ENCODE measurements around the gene TGFBR3.

TGFBR3 gene

GRCh38 chr1:91693557-91693956, 192.4 kb downstream of the TGFBR3 start:
- TF ChIP-seq POLR2AphosphoS5 (IDR thresholded peaks at IDR 0.05; ENCODE audit: low read depth, low read length) (no peak), FOXP2 (optimal IDR thresholded peaks at IDR 0.05; ENCODE audit: borderline replicate concordance, extremely low read depth, extremely low read length, insufficient read depth) (no peak), REST (IDR thresholded peaks at IDR 0.05; ENCODE audit: insufficient read depth in 1 of 2, low read depth in 2 of 2, low read length in 2 of 2) (no peak), TAF1 (IDR thresholded peaks at IDR 0.05; ENCODE audit: borderline replicate concordance, insufficient read depth, low read length) (no peak), SIN3A (IDR thresholded peaks at IDR 0.05; ENCODE audit: borderline replicate concordance, insufficient read depth, low read length) (no peak)

GRCh38 chr1:91691525-91691924, 194.4 kb downstream of the TGFBR3 start:
- TF ChIP-seq SIN3A (IDR thresholded peaks at IDR 0.05; ENCODE audit: borderline replicate concordance, insufficient read depth, low read length) (no peak), FOXP2 (optimal IDR thresholded peaks at IDR 0.05; ENCODE audit: borderline replicate concordance, extremely low read depth, extremely low read length, insufficient read depth) (no peak), TAF1 (IDR thresholded peaks at IDR 0.05; ENCODE audit: borderline replicate concordance, insufficient read depth, low read length) (no peak), POLR2AphosphoS5 (IDR thresholded peaks at IDR 0.05; ENCODE audit: low read depth, low read length) (no peak), REST (IDR thresholded peaks at IDR 0.05; ENCODE audit: insufficient read depth in 1 of 2, low read depth in 2 of 2, low read length in 2 of 2) (no peak)

GRCh38 chr1:91689641-91690481, 196.1 kb downstream of the TGFBR3 start:
- TF ChIP-seq POLR2AphosphoS5 (IDR thresholded peaks at IDR 0.05; ENCODE audit: low read depth, low read length) (no peak), TAF1 (IDR thresholded peaks at IDR 0.05; ENCODE audit: borderline replicate concordance, insufficient read depth, low read length) (no peak), REST (IDR thresholded peaks at IDR 0.05; ENCODE audit: insufficient read depth in 1 of 2, low read depth in 2 of 2, low read length in 2 of 2) (no peak), SIN3A (IDR thresholded peaks at IDR 0.05; ENCODE audit: borderline replicate concordance, insufficient read depth, low read length) (no peak), FOXP2 (optimal IDR thresholded peaks at IDR 0.05; ENCODE audit: borderline replicate concordance, extremely low read depth, extremely low read length, insufficient read depth) (no peak)

- TF ChIP-seq REST (IDR thresholded peaks at IDR 0.05; ENCODE audit: insufficient read depth in 1 of 2, low read depth in 2 of 2, low read length in 2 of 2) (no peak), SIN3A (IDR thresholded peaks at IDR 0.05; ENCODE audit: borderline replicate concordance, insufficient read depth, low read length) (no peak), TAF1 (IDR thresholded peaks at IDR 0.05; ENCODE audit: borderline replicate concordance, insufficient read depth, low read length) (no peak), POLR2AphosphoS5 (IDR thresholded peaks at IDR 0.05; ENCODE audit: low read depth, low read length) (no peak), FOXP2 (optimal IDR thresholded peaks at IDR 0.05; ENCODE audit: borderline replicate concordance, extremely low read depth, extremely low read length, insufficient read depth) (no peak)
Measured at GRCh38 chr1:91687452-91687851, 198.5 kb downstream of the TGFBR3 start.
